KG1 (cell line): ENCODE data around the gene BCR.

Experiments
- DNase-seq: peaks from one replicate; lab custom pipeline; 2025; lab: John Stamatoyannopoulos, UW

Gene BCR

DNA sequence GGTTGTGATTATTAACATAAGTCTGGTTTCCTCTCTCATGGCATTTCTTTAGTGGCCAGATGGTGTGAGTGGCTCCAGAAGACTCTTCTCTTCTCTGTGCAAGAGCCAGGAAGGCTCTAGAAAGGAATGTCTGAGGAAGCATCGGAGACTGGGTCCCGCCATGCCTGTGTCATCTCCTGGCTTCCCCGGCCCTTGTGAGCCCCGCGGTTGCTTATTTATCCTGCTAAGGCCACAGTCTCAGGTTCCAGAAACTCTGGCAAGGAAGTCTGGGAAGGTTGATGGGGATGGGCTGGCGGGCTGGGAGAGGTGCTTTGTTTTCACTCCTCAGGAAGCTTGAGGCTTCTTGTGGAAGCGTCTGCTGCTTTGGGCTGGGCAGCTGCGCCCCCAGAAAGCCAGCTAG lies 18.9 kb downstream of the BCR start:
- no peak for DNase-seq

DNA sequence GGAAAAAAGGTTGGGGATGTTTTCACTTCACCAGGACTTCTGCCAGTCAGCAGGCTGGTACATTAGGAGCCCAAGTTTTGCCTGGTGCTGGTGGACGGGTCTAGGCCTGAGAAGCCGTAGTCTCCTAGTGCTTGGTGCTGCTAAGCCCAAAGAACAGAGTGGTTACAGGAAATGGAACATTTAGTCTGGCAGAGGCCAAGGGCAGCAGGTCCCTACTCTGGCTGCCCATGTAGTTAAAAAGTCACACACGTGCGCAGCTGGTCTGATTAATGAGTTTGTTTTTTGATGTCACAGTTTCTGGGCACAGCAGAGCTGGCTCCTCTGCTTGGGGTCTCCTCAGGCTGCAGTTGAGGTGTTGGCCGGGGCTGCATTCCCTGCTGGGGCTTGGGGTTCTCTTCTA lies 20.6 kb downstream of the BCR start:
- DNase-seq, result no peak

- no peak for DNase-seq
These were observed 22.6 kb downstream of the BCR start for GRCh38 chr22:23202812-23203451.

GRCh38 chr22:23203452-23204124 lies 23.3 kb downstream of the BCR start:
- no peak for DNase-seq

DNA sequence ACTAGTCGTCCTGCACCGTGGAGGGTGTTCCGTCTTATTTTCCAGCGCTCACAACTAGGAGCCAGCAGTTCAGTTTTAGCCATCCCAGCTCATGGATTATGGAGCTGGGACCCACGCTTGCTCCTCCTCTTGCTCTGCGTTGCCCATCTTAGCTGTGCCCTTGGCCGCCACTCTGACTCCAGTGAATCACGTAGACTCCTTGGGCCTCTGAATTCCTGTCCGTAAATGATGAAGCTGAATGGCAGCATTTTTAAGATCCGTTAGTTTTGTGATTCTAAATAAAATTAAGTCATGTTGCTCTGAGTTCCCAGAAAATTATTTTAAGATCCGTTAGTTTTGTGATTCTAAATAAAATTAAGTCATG lies 23.8 kb downstream of the BCR start:
- DNase-seq, result no peak

DNA sequence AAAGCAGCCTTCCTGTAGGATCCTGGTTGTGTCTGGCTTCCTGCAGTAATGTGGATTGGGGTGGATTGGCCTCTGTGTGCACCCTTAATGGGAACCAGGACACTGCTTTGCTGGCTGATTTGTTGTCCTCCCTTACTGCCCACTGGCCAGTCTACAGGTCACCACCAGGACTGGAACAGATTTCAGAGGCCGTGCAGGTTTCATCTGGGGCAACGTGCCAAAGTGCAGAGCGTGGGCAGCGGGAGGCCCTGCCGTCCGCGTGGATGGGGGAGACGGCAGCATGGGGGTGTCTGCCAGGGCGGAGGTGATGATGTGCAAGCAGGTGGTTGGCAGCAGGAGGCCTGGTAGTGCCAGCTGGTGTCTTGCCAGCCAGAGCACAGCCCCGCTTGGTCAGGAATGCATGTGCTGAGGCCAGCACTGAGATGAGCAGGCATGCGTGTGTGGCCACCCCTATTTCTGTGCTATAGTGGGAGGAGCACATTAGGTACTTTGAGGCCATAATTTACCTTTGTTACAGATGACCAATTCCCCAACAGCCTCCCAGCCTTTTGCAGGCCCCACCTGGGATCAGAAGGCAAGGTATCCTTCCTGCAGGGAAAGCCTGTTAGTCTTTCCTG lies 24.3 kb downstream of the BCR start:
- no peak for DNase-seq

GRCh38 chr22:23205339-23206049 lies 25.2 kb downstream of the BCR start:
- DNase-seq, result no peak

GRCh38 chr22:23206915-23207314 lies 26.6 kb downstream of the BCR start:
- DNase-seq, result no peak

DNA sequence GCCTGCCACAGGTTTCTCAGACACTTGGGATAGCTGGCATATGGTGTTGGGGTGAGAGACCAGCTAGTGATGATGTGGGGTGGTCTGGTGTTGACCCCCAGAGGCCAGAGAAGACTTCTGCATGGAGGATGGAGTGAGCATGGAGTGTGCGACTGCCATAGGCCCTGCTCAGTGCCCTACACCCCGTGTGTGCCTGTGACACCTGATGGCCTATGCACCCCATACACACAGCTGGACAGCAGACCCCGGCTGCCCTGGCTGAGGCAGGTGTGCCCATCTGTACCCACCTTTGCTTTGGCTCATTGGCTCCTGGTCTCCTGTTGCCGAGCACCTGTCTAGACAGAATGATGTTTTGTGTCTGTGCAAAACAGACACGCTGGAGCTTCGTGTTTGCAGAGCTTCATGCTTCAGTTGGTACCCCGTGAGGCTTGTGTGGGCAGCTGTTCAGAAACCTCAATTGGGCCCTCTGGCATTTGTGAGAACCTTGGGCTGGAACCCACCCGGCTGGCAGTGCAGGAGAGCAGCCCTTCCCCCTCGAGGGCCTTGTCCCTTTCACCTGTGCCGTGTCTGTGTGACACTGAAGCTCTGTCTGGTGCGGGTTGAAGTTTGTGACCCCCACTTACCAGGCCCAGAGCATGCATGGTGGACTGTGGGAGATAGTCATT lies 27.6 kb downstream of the BCR start:
- no peak for DNase-seq

GRCh38 chr22:23210428-23211170 lies 30.3 kb downstream of the BCR start:
- no peak for DNase-seq

DNA sequence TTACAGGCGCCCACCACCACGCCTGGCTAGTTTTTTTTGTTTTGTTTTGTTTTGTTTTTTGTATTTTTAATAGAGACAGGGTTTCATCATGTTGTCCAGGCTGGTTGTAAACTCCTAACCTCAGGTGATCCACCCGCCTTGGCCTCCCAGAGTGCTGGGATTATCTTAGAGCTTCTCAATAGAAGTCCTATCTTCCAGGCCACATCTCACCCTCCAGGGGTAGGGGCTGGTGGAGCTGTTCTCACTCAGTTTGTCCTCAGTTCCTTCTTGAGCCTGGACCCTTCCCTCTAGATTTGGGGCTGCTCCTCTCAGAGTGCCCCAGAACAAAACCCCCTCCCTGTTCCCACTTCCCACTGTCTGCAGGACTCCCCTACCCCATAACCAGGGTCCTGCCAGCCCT lies 31.3 kb downstream of the BCR start:
- no peak for DNase-seq

GRCh38 chr22:23212061-23213021 lies 32.0 kb downstream of the BCR start:
- DNase-seq, result no peak

DNA sequence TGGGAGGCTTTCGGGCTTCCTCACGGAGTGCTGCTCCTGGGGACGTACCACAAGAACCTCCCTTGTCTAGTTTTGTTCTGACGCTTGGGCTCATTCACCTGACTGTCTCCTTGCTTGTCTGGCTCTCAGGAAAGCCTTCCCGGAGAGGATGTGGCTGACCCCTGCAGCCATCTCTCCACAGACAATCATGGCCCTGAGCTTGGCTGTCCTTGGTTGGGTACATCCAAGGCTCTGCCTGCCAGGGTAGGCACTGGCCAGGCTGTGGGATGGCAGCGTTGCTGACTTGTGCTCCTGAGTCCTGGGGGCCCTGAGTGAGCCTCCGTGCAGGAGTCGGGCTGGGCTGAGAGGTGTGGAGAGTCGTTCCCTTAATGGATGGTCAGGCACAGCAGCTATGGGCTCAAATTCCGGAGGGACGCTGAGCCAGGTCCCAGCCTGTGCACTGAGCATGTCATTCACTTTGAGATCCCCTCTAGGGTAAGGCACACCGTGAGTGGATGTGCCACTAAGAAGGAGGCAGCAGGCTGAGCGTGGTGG lies 32.8 kb downstream of the BCR start:
- DNase-seq, result no peak

DNA sequence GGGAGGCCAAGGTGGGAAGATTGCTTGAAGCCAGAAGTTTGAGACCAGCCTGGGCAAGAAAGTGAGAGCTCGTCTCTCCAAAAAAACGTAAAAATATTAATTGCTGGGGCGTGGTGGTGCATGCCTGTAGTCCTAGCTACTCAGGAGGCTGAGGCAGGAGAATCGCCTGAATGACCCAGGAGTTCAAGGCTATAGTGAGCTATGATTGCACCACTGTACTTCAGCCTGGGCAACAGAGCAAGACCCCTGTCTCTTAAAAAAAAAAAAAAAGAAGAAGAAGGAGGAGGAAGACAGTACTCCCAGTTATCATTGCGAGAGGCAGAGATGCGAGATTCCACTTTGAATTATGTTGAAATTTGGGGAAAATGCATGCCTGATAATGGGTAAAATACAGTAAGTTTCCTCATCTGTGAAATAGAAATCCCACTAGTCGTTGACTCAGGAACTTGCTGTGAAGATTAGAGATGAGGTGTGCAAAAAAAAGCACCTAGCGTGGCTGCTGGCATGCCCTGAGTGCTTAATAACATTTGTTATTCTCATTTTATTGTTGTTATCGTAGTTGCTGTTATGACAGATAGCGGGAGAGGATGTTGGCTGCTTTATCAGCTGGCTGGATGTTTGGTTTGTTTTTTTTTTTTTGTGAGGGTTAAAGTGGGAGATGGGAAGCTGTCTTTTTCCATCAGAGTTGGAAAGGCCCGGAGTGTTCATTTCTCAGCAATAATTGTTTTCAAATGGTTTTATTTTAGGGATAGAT lies 33.4 kb downstream of the BCR start:
- no peak for DNase-seq

DNA sequence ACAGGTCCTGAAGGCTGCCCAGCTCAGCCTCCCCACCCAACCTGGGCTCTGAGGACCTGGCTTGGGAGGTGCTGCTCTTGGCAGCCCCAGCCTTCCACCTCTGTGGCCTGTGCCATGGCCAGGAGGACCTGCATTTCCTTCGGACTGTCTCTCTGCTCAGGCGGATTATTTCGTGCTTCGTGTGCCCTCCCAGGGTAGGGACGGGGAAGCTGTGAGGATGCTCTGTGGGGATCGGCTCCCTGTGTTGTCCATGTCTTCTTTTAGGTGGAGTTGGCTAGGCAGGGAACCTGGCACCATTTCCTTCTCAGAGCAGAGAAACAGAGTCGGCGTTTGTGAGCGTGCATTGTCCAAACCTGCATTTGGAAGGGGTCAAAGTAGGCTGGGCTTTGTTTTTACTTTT lies 34.1 kb downstream of the BCR start:
- DNase-seq, result no peak

DNA sequence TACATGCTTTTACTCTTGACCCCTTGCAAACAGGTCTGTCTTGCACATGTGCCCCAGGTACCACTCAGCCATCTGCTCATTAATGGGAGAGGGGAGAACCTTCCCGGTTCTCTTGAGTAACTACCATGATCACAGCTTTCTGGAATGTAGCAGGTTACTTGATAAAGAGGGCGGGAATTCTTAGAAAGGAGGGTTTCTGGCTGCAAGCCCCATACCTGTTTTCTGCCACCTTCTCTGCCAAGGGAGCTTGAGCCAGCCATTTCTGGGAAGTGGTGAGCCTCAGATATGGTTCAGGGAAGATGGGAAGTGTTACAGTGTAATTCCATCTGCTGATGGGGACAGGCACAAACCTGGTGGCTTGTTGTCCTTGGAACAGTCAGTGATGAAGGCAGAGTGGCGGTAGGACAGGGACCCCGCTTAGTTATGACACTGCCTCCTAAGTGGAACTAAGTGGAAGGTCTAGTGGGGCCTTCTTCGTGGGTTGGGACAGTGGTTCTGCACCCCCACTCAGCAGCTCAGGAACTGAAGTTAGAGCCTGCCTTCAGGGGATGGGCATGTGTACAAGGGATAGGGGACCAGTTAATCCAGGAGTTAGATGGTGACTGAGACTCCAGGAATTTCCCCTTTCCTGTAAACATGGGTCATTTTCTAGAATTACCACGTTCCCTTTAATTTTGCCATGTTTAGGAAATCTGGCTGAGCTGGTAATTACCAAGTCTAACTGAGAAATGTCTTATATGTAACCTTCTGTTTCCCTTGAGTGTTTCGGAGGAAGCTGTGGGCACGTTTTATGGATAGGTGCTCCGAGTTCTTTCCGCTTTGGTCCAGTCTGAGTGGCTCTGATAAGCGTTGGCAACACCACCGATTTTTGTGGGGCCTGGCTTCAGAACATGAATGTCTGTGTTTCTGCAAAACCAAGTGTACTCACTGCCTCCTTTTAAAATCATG lies 35.3 kb downstream of the BCR start:
- peak; percentile 73 for DNase-seq

- peak; percentile 84 for DNase-seq
These were observed 36.3 kb downstream of the BCR start for GRCh38 chr22:23216461-23217170.
